NCI-H1092 (cell line): Measurements from ENCODE around the gene RTEL1.
"Not testable (repeated sequence)": the region's sequence is repeated elsewhere in the genome, so short reads cannot be mapped to it uniquely, and the experiment has no call there.

Experiments
- DNase-seq: peaks from one replicate; lab custom pipeline; 2025; lab: John Stamatoyannopoulos, UW

RTEL1 gene

GRCh38 chr20:63667858-63668257 is 9.7 kb downstream of the RTEL1 start:
- no peak for DNase-seq

- DNase-seq: no peak
Observed at GRCh38 chr20:63668351-63668750, 10.2 kb downstream of the RTEL1 start.

GRCh38 chr20:63671695-63672094 is 13.6 kb downstream of the RTEL1 start:
- DNase-seq: not testable (repeated sequence)

- no peak for DNase-seq
Observed at GRCh38 chr20:63672666-63673065, 14.6 kb downstream of the RTEL1 start.

- DNase-seq: no peak
Observed at GRCh38 chr20:63673951-63674350, 15.8 kb downstream of the RTEL1 start.

GRCh38 chr20:63675681-63676368 is 17.7 kb downstream of the RTEL1 start:
- DNase-seq: no peak

GRCh38 chr20:63678071-63678470 is 20.0 kb downstream of the RTEL1 start:
- no peak for DNase-seq

GRCh38 chr20:63678667-63679465 is 20.8 kb downstream of the RTEL1 start:
- no peak for DNase-seq

- DNase-seq: no peak
Observed at GRCh38 chr20:63679799-63680305, 21.7 kb downstream of the RTEL1 start.

GRCh38 chr20:63680427-63680826 is 22.3 kb downstream of the RTEL1 start:
- no peak for DNase-seq

GRCh38 chr20:63680857-63681608 is 22.9 kb downstream of the RTEL1 start:
- no peak for DNase-seq

- DNase-seq: no peak
Observed at GRCh38 chr20:63681609-63682142, 23.6 kb downstream of the RTEL1 start.

GRCh38 chr20:63682384-63683139 is 24.4 kb downstream of the RTEL1 start:
- DNase-seq: no peak

- DNase-seq: no peak
Observed at GRCh38 chr20:63685269-63686026, 27.3 kb downstream of the RTEL1 start.

GRCh38 chr20:63686094-63686491 is 28.0 kb downstream of the RTEL1 start:
- DNase-seq: no peak

GRCh38 chr20:63686492-63687321 is 28.6 kb downstream of the RTEL1 start:
- DNase-seq: no peak

- no peak for DNase-seq
Observed at GRCh38 chr20:63687419-63688178, 29.5 kb downstream of the RTEL1 start.

- DNase-seq: no peak
Observed at GRCh38 chr20:63688228-63689045, 30.3 kb downstream of the RTEL1 start.
